Effector memory CD8-positive, alpha-beta T cell (primary cell): ENCODE measurements around the gene AGMO.

Experiments used
- ATAC-seq: fragments of 150-1000 bp; cut with Tn5 transposase; replicated peaks from 2 replicates; pipeline ENCODE4 v1.10.0; 2021; ENCODE audit warnings: mild to moderate bottlenecking, moderate library complexity
- DNase-seq, 3 experiments: peaks; one replicate each; pipeline ENCODE4 v3.0.0; 2021
- H3K27ac Mint-ChIP-seq, 2 donors: one replicate each; pipeline ENCODE4 v1.8.0; 2022; ENCODE audit warnings: mild to moderate bottlenecking in 2 of 2, mixed read lengths in 2 of 2, moderate library complexity in 2 of 2
- H3K27me3 Mint-ChIP-seq, 2 donors: one replicate each; pipeline ENCODE4 v1.8.0; 2022; ENCODE audit warnings: mixed read lengths in 2 of 2
- H3K36me3 Mint-ChIP-seq: one replicate; pipeline ENCODE4 v1.8.0; 2022; ENCODE audit warnings: mild to moderate bottlenecking, moderate library complexity, mixed read lengths; ENCODE audit not compliant: insufficient read depth
- H3K4me1 Mint-ChIP-seq, 2 donors: one replicate each; pipeline ENCODE4 v1.8.0; 2022; ENCODE audit warnings: low read depth in 2 of 2, mixed read lengths in 2 of 2
- H3K4me3 Mint-ChIP-seq, 2 donors: one replicate each; pipeline ENCODE4 v1.8.0; 2022; ENCODE audit warnings: mild to moderate bottlenecking in 2 of 2, mixed read lengths in 2 of 2, moderate library complexity in 2 of 2
- H3K9me3 Mint-ChIP-seq, 2 donors: one replicate each; pipeline ENCODE4 v1.8.0; 2022; ENCODE audit warnings: mixed read lengths in 2 of 2

The AGMO gene

GRCh38 chr7:15411019-15411418 is 150.8 kb downstream of the AGMO start:
- no peak for DNase-seq
- ATAC-seq = no peak
- no peaks in the 10 kb centered on the region for H3K27me3 Mint-ChIP-seq
- peaks cover 8 to 11% of the 10 kb centered on the region in 2 donors for H3K9me3 Mint-ChIP-seq
- peaks cover 1% of the 10 kb centered on the region for H3K36me3 Mint-ChIP-seq
- no peaks in the 10 kb centered on the region for H3K4me1 Mint-ChIP-seq
- H3K4me3 Mint-ChIP-seq = no peak overlapping the region
- H3K27ac Mint-ChIP-seq = no peak overlapping the region

- ATAC-seq (no peak), DNase-seq (no peak)
- Mint-ChIP-seq H3K4me1 (no peaks in the 10 kb centered on the region), H3K27ac (no peak overlapping the region), H3K36me3 (no peaks in the 10 kb centered on the region), H3K27me3 (no peaks in the 10 kb centered on the region), H3K9me3 (peaks cover 8 to 9% of the 10 kb centered on the region in 2 donors), H3K4me3 (no peak overlapping the region)
Observed at GRCh38 chr7:15407910-15408309, 153.9 kb downstream of the AGMO start.

- Mint-ChIP-seq H3K27ac (no peak overlapping the region), H3K4me1 (no peaks in the 10 kb centered on the region), H3K36me3 (no peaks in the 10 kb centered on the region), H3K27me3 (no peaks in the 10 kb centered on the region), H3K4me3 (no peak overlapping the region), H3K9me3 (peaks cover 7 to 19% of the 10 kb centered on the region in 2 donors)
- ATAC-seq (no peak), DNase-seq (no peak)
Observed at GRCh38 chr7:15403751-15404150, 158.1 kb downstream of the AGMO start.

- DNase-seq (no peak), ATAC-seq (no peak)
- Mint-ChIP-seq H3K27ac (no peak overlapping the region), H3K9me3 (peaks cover 5 to 14% of the 10 kb centered on the region in 2 donors), H3K4me1 (no peaks in the 10 kb centered on the region), H3K36me3 (no peaks in the 10 kb centered on the region), H3K4me3 (no peak overlapping the region), H3K27me3 (no peaks in the 10 kb centered on the region)
Observed at GRCh38 chr7:15403315-15403714, 158.5 kb downstream of the AGMO start.

- H3K4me3 Mint-ChIP-seq = no peak overlapping the region
- H3K4me1 Mint-ChIP-seq = no peaks in the 10 kb centered on the region
- H3K9me3 Mint-ChIP-seq = peaks cover 2 to 12% of the 10 kb centered on the region in 2 donors
- no peaks in the 10 kb centered on the region for H3K36me3 Mint-ChIP-seq
- no peak overlapping the region for H3K27ac Mint-ChIP-seq
- ATAC-seq (no peak), DNase-seq (no peak)
- no peaks in the 10 kb centered on the region for H3K27me3 Mint-ChIP-seq
Observed at GRCh38 chr7:15402436-15403136, 159.2 kb downstream of the AGMO start.

GRCh38 chr7:15400440-15400839 is 161.4 kb downstream of the AGMO start:
- peaks cover 6 to 12% of the 10 kb centered on the region in 2 donors for H3K9me3 Mint-ChIP-seq
- H3K4me3 Mint-ChIP-seq = no peak overlapping the region
- ATAC-seq (no peak), DNase-seq (no peak)
- no peaks in the 10 kb centered on the region for H3K4me1 Mint-ChIP-seq
- no peaks in the 10 kb centered on the region for H3K27me3 Mint-ChIP-seq
- H3K27ac Mint-ChIP-seq = no peak overlapping the region
- no peaks in the 10 kb centered on the region for H3K36me3 Mint-ChIP-seq

- ATAC-seq (no peak), DNase-seq (no peak)
- Mint-ChIP-seq H3K9me3 (peaks cover 6 to 12% of the 10 kb centered on the region in 2 donors), H3K36me3 (no peaks in the 10 kb centered on the region), H3K4me1 (no peaks in the 10 kb centered on the region), H3K4me3 (no peak overlapping the region), H3K27ac (no peak overlapping the region), H3K27me3 (no peaks in the 10 kb centered on the region)
Observed at GRCh38 chr7:15399441-15399840, 162.4 kb downstream of the AGMO start.

GRCh38 chr7:15397922-15398760 is 163.7 kb downstream of the AGMO start:
- Mint-ChIP-seq H3K9me3 (peaks cover 6 to 12% of the 10 kb centered on the region in 2 donors), H3K4me1 (no peaks in the 10 kb centered on the region), H3K27me3 (no peaks in the 10 kb centered on the region), H3K4me3 (no peak overlapping the region), H3K27ac (no peak overlapping the region), H3K36me3 (no peaks in the 10 kb centered on the region)
- ATAC-seq (no peak), DNase-seq (no peak)

GRCh38 chr7:15397159-15397550 is 164.7 kb downstream of the AGMO start:
- DNase-seq = no peak
- peaks cover 6 to 12% of the 10 kb centered on the region in 2 donors for H3K9me3 Mint-ChIP-seq
- ATAC-seq = no peak

GRCh38 chr7:15396210-15397158 is 165.3 kb downstream of the AGMO start:
- ATAC-seq (no peak), DNase-seq (no peak)
- peaks cover 6 to 12% of the 10 kb centered on the region in 2 donors for H3K9me3 Mint-ChIP-seq
- no peaks in the 10 kb centered on the region for H3K27me3 Mint-ChIP-seq
- H3K27ac Mint-ChIP-seq = no peak overlapping the region
- no peak overlapping the region for H3K4me3 Mint-ChIP-seq
- H3K36me3 Mint-ChIP-seq = no peaks in the 10 kb centered on the region
- no peaks in the 10 kb centered on the region for H3K4me1 Mint-ChIP-seq

More at GRCh38 chr7:15397159-15397550, 164.7 kb downstream of the AGMO start:
- Mint-ChIP-seq H3K36me3 (no peaks in the 10 kb centered on the region), H3K27ac (no peak overlapping the region), H3K4me3 (no peak overlapping the region), H3K27me3 (no peaks in the 10 kb centered on the region), H3K4me1 (no peaks in the 10 kb centered on the region)

- no peak overlapping the region for H3K4me3 Mint-ChIP-seq
- no peak overlapping the region for H3K27ac Mint-ChIP-seq
- H3K36me3 Mint-ChIP-seq = no peaks in the 10 kb centered on the region
- H3K9me3 Mint-ChIP-seq = peaks cover 0 to 1% of the 10 kb centered on the region in 2 donors
- no peaks in the 10 kb centered on the region for H3K4me1 Mint-ChIP-seq
- no peaks in the 10 kb centered on the region for H3K27me3 Mint-ChIP-seq
- ATAC-seq = no peak
- no peak for DNase-seq
Observed at GRCh38 chr7:15389073-15389472, 172.7 kb downstream of the AGMO start.

GRCh38 chr7:15378494-15379145 is 183.2 kb downstream of the AGMO start:
- peaks cover 9% of the 10 kb centered on the region in 2 donors for H3K9me3 Mint-ChIP-seq
- H3K36me3 Mint-ChIP-seq = no peaks in the 10 kb centered on the region
- no peak overlapping the region for H3K27ac Mint-ChIP-seq
- no peak overlapping the region for H3K4me3 Mint-ChIP-seq
- no peaks in the 10 kb centered on the region for H3K27me3 Mint-ChIP-seq
- DNase-seq (no peak), ATAC-seq (no peak)
- no peaks in the 10 kb centered on the region for H3K4me1 Mint-ChIP-seq

GRCh38 chr7:15376600-15376999 is 185.2 kb downstream of the AGMO start:
- no peak overlapping the region for H3K27ac Mint-ChIP-seq
- H3K27me3 Mint-ChIP-seq = no peaks in the 10 kb centered on the region
- no peak for DNase-seq
- H3K36me3 Mint-ChIP-seq = no peaks in the 10 kb centered on the region
- no peak overlapping the region for H3K4me3 Mint-ChIP-seq
- H3K4me1 Mint-ChIP-seq = no peaks in the 10 kb centered on the region
- peaks cover 9% of the 10 kb centered on the region in 2 donors for H3K9me3 Mint-ChIP-seq
- no peak for ATAC-seq
